Mesenchymal stem cell (in vitro differentiated cells and primary cell): ENCODE measurements around the gene PABPN1L.

Experiments
- DNase-seq: peaks from one replicate; pipeline ENCODE4 v3.0.0-alpha.2; 2013
- H2AFZ ChIP-seq: one replicate; pipeline ENCODE4 v1.6.1; 2013; ENCODE audit warnings: low read depth, mild to moderate bottlenecking, control low read depth, inconsistent platforms, low read length, moderate library complexity
- H2AK5ac ChIP-seq: 2 replicates; pipeline ENCODE4 v1.6.1; 2013; ENCODE audit warnings: low read length, moderate library complexity, mild to moderate bottlenecking, inconsistent platforms; ENCODE audit not compliant: severe bottlenecking
- H2BK120ac ChIP-seq: one replicate; pipeline ENCODE4 v1.6.1; 2013; ENCODE audit warnings: low read depth, mild to moderate bottlenecking, inconsistent platforms, low read length, moderate library complexity
- H2BK12ac ChIP-seq, 2 experiments: one replicate each; pipeline ENCODE4 v1.6.1; 2013; ENCODE audit warnings: inconsistent platforms in 2 of 2, low read length in 2 of 2, mild to moderate bottlenecking in 2 of 2, moderate library complexity in 2 of 2, control low read depth in 1 of 2
- H2BK15ac ChIP-seq: one replicate; pipeline ENCODE4 v1.6.1; 2013; ENCODE audit warnings: mild to moderate bottlenecking, low read depth, inconsistent platforms; ENCODE audit not compliant: poor library complexity, severe bottlenecking
- H2BK5ac ChIP-seq: 2 replicates; pipeline ENCODE4 v1.6.1; 2013; ENCODE audit warnings: low read depth, mild to moderate bottlenecking, low read length, control low read depth, inconsistent platforms; ENCODE audit not compliant: poor library complexity, severe bottlenecking
- H3K14ac ChIP-seq, 2 experiments: one replicate each; pipeline ENCODE4 v1.6.1; 2013; ENCODE audit warnings: inconsistent platforms in 2 of 2, low read length in 2 of 2, control low read depth in 1 of 2, mild to moderate bottlenecking in 1 of 2, moderate library complexity in 1 of 2
- H3K18ac ChIP-seq, 2 experiments: one replicate each; pipeline ENCODE4 v1.6.1; 2013; ENCODE audit warnings: inconsistent platforms in 2 of 2, low read length in 2 of 2, control low read depth in 1 of 2, low read depth in 1 of 2, mild to moderate bottlenecking in 1 of 2
- H3K23ac ChIP-seq, 2 experiments: one replicate each; pipeline ENCODE4 v1.6.1; 2013; ENCODE audit warnings: inconsistent platforms in 2 of 2, low read length in 2 of 2, mild to moderate bottlenecking in 2 of 2, moderate library complexity in 2 of 2, control low read depth in 1 of 2
- H3K27ac ChIP-seq: 2 replicates; pipeline ENCODE4 v1.5.1; 2013; ENCODE audit warnings: mild to moderate bottlenecking, moderate library complexity, low read length, control low read depth, inconsistent platforms; ENCODE audit not compliant: poor library complexity, severe bottlenecking
- H3K27me3 ChIP-seq, 2 experiments: 2 replicates each; pipeline versions ENCODE4 v1.6.1 to v1.7.0; 2013; ENCODE audit warnings: low read length in 2 of 2, mild to moderate bottlenecking in 2 of 2, moderate library complexity in 2 of 2, control low read depth in 1 of 2, inconsistent platforms in 1 of 2; ENCODE audit not compliant: control insufficient read depth in 1 of 2, insufficient read depth in 1 of 2
- H3K36me3 ChIP-seq, 2 experiments: 2 replicates each; pipeline versions ENCODE4 v1.6.1 to v1.7.0; 2013; ENCODE audit warnings: low read length in 2 of 2, control low read depth in 1 of 2, inconsistent platforms in 1 of 2, low read depth in 1 of 2, mild to moderate bottlenecking in 1 of 2; ENCODE audit not compliant: insufficient read depth in 2 of 2, control insufficient read depth in 1 of 2
- H3K4ac ChIP-seq, 2 experiments: one replicate each; pipeline ENCODE4 v1.6.1; 2013; ENCODE audit warnings: inconsistent platforms in 2 of 2, low read length in 2 of 2, mild to moderate bottlenecking in 2 of 2, moderate library complexity in 2 of 2, control low read depth in 1 of 2, low read depth in 1 of 2
- H3K4me1 ChIP-seq: 2 replicates; pipeline ENCODE4 v1.6.1; 2013; ENCODE audit warnings: low read depth, low read length, control low read depth; ENCODE audit not compliant: control insufficient read depth, insufficient read depth
- H3K4me2 ChIP-seq: 2 replicates; pipeline ENCODE4 v1.6.1; 2013; ENCODE audit warnings: low read length, mild to moderate bottlenecking, inconsistent platforms; ENCODE audit not compliant: poor library complexity, severe bottlenecking
- H3K4me3 ChIP-seq, 2 experiments: 2 replicates each; pipeline versions ENCODE4 v1.5.1 to v1.7.0; 2013; ENCODE audit warnings: low read length in 2 of 2, mild to moderate bottlenecking in 2 of 2, control low read depth in 1 of 2, low read depth in 1 of 2; ENCODE audit not compliant: insufficient read depth in 1 of 2
- H3K79me1 ChIP-seq: replicated peaks from 2 replicates; pipeline ENCODE4 v1.6.1; 2013; ENCODE audit warnings: mild to moderate bottlenecking, control low read depth, low read length, inconsistent platforms; ENCODE audit not compliant: poor library complexity, severe bottlenecking
- H3K9ac ChIP-seq: 2 replicates; pipeline ENCODE4 v1.7.0; 2013; ENCODE audit warnings: mild to moderate bottlenecking, low read length, moderate library complexity
- H3K9me3 ChIP-seq: 2 replicates; pipeline ENCODE4 v1.7.0; 2013; ENCODE audit warnings: mild to moderate bottlenecking, low read length; ENCODE audit not compliant: control insufficient read depth
- H4K8ac ChIP-seq: one replicate; pipeline ENCODE4 v1.6.1; 2013; ENCODE audit warnings: inconsistent platforms, mild to moderate bottlenecking, low read length, moderate library complexity
- H4K91ac ChIP-seq: one replicate; pipeline ENCODE4 v1.6.1; 2013; ENCODE audit warnings: mild to moderate bottlenecking, low read length, inconsistent platforms
- WGBS: methylation state at CpG from one replicate; pipeline ENCODE4 v1.1.7; 2013; ENCODE audit warnings: mixed read lengths; 5-methylcytosine and 5-hydroxymethylcytosine counted together

PABPN1L gene

DNA sequence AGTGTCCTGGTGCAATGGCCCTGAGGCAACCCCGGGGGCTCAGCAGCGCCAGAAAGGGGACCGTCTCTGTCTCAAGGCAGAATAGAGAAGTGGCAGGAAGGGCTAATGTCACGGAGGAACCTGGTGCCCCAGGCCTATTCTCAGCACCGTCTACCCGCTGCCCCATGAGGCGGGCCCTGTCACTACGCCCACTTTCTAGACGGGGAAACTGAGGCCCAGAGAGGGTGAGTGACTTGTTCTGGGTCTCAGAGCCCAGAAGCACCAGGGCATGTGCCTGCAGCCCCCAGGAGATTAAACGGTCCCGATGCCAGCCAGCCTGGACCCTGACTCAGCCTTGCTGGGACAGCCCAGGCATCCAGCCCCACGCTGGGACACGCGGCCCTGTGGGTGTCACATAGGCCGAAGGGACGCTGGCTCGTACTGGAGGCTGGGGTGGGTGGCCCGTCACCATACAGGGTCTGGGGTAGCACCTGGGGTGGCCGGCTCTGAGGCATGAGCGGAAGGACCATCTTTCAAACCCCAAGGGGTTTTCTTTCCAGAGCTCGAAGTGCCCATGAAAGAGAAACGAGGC is 40.2 kb upstream of the PABPN1L start:
- no peak overlapping the region for H2BK15ac ChIP-seq
- no peak overlapping the region for H2BK120ac ChIP-seq
- WGBS = 92% methylated on average over 22 of the region's 22 CpGs
- no peak overlapping the region for H4K91ac ChIP-seq
- H2BK5ac ChIP-seq = no peak overlapping the region
- no peak overlapping the region for H3K4me2 ChIP-seq
- H3K4me3 ChIP-seq = no peak overlapping the region
- H3K9me3 ChIP-seq = no peaks in the 10 kb centered on the region
- no peak for DNase-seq
- no peaks in the 10 kb centered on the region for H3K79me1 ChIP-seq
- no peak overlapping the region for H3K14ac ChIP-seq
- no peak overlapping the region for H3K18ac ChIP-seq
- no peak overlapping the region for H3K23ac ChIP-seq
- H2AK5ac ChIP-seq = no peak overlapping the region
- peaks cover 0 to 47% of the 10 kb centered on the region in 2 experiments for H3K27me3 ChIP-seq
- H3K4ac ChIP-seq = no peak overlapping the region
- no peak overlapping the region for H3K9ac ChIP-seq
- no peak overlapping the region for H2BK12ac ChIP-seq
- peaks cover 8% of the 10 kb centered on the region for H3K4me1 ChIP-seq
- H3K27ac ChIP-seq = no peak overlapping the region
- H4K8ac ChIP-seq = no peak overlapping the region
- no peak overlapping the region for H2AFZ ChIP-seq
- no peaks in the 10 kb centered on the region for H3K36me3 ChIP-seq

- Histone ChIP-seq H2BK5ac (no peak overlapping the region), H3K79me1 (no peaks in the 10 kb centered on the region), H2BK12ac (no peak overlapping the region), H3K4me1 (peaks cover 8% of the 10 kb centered on the region), H3K27me3 (peaks cover 0 to 41% of the 10 kb centered on the region in 2 experiments), H3K14ac (no peak overlapping the region), H3K23ac (no peak overlapping the region), H3K27ac (no peak overlapping the region), H3K4me2 (no peak overlapping the region), H3K36me3 (no peaks in the 10 kb centered on the region), H2AFZ (no peak overlapping the region), H3K9me3 (no peaks in the 10 kb centered on the region), H3K4me3 (no peak overlapping the region), H2BK120ac (no peak overlapping the region), H3K9ac (no peak overlapping the region), H2AK5ac (no peak overlapping the region), H2BK15ac (no peak overlapping the region), H4K91ac (no peak overlapping the region), H3K18ac (no peak overlapping the region), H4K8ac (no peak overlapping the region), H3K4ac (no peak overlapping the region)
- WGBS = 89% methylated on average over 16 of the region's 16 CpGs
- no peak for DNase-seq
Observed at GRCh38 chr16:88906020-88906419, 39.6 kb upstream of the PABPN1L start.

DNA sequence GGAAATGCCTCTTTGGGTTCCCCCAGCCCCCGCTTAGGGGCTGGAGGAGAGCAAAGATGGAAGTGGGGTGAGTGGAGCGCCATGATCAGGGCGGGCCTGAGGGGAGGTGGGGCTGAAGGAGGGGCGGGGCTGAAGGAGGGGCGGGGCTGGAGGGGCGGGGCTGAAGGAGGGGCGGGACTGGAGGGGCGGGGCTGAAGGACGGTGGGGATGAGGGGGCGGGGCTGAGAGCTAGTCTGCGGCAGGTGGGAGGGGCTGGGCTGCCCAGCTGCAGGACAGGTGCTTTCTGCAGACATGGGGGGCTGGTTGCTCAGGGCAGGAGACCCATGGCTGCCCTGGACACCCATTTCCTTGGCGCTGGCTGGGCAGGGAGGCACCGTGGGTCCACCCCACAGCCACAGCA is 39.1 kb upstream of the PABPN1L start:
- WGBS = 50% methylated on average over 9 of the region's 13 CpGs
- Histone ChIP-seq H3K36me3 (no peaks in the 10 kb centered on the region), H3K9ac (no peak overlapping the region), H3K4me1 (peaks cover 8% of the 10 kb centered on the region), H3K27ac (no peak overlapping the region), H4K91ac (no peak overlapping the region), H3K79me1 (no peaks in the 10 kb centered on the region), H3K4me3 (no peak overlapping the region), H3K23ac (no peak overlapping the region), H2BK15ac (no peak overlapping the region), H3K18ac (no peak overlapping the region), H2BK120ac (no peak overlapping the region), H3K4ac (no peak overlapping the region), H2BK12ac (no peak overlapping the region), H3K14ac (no peak overlapping the region), H3K27me3 (peaks cover 0 to 40% of the 10 kb centered on the region in 2 experiments), H2AFZ (no peak overlapping the region), H4K8ac (no peak overlapping the region), H3K4me2 (no peak overlapping the region), H2AK5ac (no peak overlapping the region), H3K9me3 (no peaks in the 10 kb centered on the region), H2BK5ac (no peak overlapping the region)
- DNase-seq = no peak

DNA sequence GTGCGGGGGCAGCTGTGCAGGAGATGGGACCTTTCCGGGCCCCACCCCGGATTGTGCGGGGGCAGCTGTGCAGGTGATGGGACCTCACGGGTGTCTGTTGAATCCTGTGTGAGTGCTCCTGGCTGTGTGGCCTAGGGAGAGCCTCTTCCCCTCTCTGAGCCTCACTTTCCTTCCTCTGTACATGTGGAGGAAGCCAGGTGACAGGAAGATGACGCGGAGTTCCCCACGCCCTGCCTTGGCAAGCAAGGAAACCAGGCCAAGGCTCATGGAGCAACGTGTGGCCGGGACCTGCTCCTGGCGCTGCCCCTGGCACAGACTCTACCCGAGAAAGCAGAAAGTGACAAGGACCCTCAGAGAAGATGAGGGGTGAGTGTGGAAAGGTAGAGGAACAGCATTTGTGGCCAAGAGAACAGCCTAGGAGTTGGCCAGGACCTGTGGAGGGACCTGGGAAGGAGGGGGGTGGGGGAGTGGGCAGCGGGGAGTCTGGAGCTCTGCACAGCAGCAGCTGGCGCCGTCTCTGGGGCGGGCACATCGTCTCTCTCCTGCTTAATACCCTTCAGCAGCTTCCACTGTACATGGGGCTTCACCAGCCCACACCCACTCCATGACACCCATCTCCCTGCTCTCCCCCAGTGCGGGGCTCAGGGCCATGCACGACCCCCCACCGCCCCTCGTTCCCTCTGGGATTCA is 38.4 kb upstream of the PABPN1L start:
- H3K36me3 ChIP-seq = no peaks in the 10 kb centered on the region
- H2AFZ ChIP-seq = no peak overlapping the region
- H3K23ac ChIP-seq = no peak overlapping the region
- H3K4me3 ChIP-seq = no peak overlapping the region
- H3K79me1 ChIP-seq = no peaks in the 10 kb centered on the region
- no peak overlapping the region for H3K4me2 ChIP-seq
- H3K9ac ChIP-seq = no peak overlapping the region
- no peak overlapping the region for H4K8ac ChIP-seq
- no peak overlapping the region for H2BK5ac ChIP-seq
- no peak overlapping the region for H2BK12ac ChIP-seq
- no peak overlapping the region for H3K4ac ChIP-seq
- H3K18ac ChIP-seq = no peak overlapping the region
- H3K27me3 ChIP-seq = peaks cover 0 to 40% of the 10 kb centered on the region in 2 experiments
- H2BK15ac ChIP-seq = no peak overlapping the region
- 93% methylated on average over 20 of the region's 21 CpGs for WGBS
- no peak overlapping the region for H3K14ac ChIP-seq
- no peaks in the 10 kb centered on the region for H3K9me3 ChIP-seq
- H2AK5ac ChIP-seq = no peak overlapping the region
- H4K91ac ChIP-seq = no peak overlapping the region
- DNase-seq = no peak
- H3K27ac ChIP-seq = no peak overlapping the region
- peaks cover 8% of the 10 kb centered on the region for H3K4me1 ChIP-seq
- H2BK120ac ChIP-seq = no peak overlapping the region
